ENCODE results near the gene SCAMP4.

DNA sequence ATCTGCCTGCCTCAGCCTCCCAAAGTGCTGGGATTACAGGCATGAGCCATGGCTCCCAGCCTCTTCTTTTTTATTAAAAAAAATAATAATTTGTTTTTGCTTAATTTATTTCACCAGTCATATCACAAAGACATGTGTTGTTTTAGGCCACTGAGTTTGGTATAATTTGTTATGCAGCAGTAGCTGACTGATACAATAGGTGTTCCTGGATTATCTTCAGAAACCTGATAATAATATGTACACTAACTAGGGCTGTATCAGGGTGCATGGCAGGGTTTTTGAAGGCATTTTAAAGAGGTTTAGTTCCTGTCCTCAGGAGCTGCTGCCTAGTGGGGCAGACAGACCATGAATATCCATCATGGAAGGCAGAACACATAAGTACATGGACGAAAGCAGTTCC is 26.2 kb downstream of the SCAMP4 start:
- TF ChIP-seq, protein P1, sequence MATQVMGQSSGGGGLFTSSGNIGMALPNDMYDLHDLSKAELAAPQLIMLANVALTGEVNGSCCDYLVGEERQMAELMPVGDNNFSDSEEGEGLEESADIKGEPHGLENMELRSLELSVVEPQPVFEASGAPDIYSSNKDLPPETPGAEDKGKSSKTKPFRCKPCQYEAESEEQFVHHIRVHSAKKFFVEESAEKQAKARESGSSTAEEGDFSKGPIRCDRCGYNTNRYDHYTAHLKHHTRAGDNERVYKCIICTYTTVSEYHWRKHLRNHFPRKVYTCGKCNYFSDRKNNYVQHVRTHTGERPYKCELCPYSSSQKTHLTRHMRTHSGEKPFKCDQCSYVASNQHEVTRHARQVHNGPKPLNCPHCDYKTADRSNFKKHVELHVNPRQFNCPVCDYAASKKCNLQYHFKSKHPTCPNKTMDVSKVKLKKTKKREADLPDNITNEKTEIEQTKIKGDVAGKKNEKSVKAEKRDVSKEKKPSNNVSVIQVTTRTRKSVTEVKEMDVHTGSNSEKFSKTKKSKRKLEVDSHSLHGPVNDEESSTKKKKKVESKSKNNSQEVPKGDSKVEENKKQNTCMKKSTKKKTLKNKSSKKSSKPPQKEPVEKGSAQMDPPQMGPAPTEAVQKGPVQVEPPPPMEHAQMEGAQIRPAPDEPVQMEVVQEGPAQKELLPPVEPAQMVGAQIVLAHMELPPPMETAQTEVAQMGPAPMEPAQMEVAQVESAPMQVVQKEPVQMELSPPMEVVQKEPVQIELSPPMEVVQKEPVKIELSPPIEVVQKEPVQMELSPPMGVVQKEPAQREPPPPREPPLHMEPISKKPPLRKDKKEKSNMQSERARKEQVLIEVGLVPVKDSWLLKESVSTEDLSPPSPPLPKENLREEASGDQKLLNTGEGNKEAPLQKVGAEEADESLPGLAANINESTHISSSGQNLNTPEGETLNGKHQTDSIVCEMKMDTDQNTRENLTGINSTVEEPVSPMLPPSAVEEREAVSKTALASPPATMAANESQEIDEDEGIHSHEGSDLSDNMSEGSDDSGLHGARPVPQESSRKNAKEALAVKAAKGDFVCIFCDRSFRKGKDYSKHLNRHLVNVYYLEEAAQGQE (IDR thresholded peaks at IDR 0.05; ENCODE audit: insufficient read depth in 1 of 2, low read depth in 2 of 2, low read length in 2 of 2) = no peak
- TF ChIP-seq POLR2AphosphoS5 (IDR thresholded peaks at IDR 0.05; ENCODE audit: low read depth, low read length) (no peak), SIN3A (IDR thresholded peaks at IDR 0.05; ENCODE audit: borderline replicate concordance, insufficient read depth, low read length) (no peak), TAF1 (IDR thresholded peaks at IDR 0.05; ENCODE audit: borderline replicate concordance, insufficient read depth, low read length) (no peak)
